Femur (tissue), 1 donor: ENCODE measurements around the gene IRX3.

Experiments used
- DNase-seq: peaks from one replicate; pipeline ENCODE4 v3.0.0-alpha.2; 2017

The IRX3 gene

GRCh38 chr16:54290833-54291655 lies 4.5 kb upstream of the IRX3 start:
- DNase-seq, result no peak

DNA sequence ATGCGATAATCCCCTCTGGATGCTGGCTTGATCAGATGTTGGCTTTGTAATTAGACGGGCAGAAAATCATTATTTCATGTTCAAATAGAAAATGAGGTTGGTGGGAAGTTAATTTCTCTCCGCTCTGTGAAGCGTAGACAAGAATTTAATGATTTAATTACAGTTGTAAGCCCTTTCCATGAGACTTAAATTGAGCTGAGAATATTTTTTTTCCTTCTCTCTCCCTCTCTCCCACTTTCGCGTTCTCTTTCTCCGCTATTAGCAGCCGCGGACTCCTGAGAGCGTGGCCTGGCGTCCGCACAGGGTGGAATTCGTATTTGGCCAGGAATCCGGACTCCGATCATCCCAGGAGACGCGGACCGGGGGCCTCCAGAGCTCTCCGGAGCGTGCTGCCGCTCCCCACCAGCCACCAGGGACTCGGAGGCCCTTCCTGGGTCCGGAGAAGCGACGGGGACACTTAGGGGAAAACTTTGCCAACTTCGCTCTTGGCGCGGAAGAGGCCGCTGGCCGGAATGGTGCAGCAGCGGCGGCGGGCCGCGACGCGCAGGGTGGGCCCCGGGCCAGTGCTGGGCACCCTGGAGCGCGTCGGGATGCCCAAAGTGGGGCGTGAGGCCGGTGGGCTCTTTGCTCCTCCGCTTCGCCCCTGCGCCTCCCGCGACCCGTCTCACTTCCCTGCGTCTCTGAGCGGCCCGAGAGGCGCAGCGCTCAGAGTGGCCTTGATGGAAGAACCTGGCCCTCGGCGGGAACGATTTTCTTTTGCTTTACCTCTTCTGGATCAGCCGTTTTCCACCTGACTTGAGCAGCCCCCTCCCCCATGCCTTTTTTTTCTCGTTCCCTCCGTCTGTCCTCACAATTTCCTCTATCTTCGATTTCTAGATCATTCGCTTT lies 3.6 kb upstream of the IRX3 start:
- DNase-seq, result no peak

DNA sequence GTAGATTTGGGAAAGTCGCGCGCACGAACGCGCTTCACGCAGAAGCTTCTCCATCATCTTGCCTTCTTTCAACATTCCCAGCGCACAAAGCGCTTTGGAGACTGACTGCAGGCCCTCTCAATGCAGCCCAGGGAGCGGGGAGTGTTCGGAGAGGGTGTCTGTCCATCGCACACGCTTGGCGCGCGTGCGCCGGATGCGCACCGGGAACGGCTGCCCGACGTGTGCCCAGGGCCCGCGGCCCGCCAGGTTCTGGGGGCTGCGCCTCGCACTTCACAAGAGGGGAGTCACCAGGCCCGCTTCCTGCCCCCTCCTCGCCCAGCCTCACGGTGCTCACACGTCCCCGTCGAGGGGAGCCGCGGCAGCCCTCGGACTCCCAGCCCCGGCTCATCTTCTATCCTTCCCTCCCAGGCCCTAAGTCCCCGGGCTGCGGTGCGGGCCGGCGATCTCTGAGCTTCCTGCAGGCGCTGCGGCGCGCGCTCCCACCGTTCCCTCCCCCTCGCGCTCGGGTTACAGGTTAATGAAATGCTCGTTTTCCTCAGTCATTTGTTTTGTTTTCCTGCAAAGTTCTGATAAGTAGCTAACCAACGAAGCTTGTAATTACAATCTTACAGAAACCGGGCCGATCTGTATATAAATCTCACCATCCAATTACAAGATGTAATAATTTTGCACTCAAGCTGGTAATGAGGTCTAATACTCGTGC lies 2.8 kb upstream of the IRX3 start:
- DNase-seq, result no peak

DNA sequence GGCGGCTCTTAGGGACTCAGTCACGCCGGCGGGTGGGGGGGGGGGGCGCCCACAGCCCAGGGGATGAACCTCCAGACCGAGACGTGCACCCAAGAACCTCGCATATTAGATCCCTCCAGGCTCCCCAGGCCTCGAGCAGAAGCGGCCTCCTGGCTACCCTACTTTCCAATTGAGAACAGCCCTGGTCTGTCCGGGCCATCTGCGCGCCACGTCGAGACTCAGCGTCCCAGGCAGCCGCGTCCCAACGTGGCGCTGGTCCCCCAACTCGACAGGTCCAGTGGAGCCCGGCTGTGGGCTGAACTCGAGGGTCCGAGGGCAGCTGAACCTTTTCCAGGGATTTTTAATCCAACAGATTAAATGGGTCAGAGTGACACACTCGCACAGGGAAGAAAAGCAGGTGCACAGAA lies 2.3 kb upstream of the IRX3 start:
- no peak for DNase-seq

GRCh38 chr16:54288030-54288834 lies 1.6 kb upstream of the IRX3 start:
- DNase-seq, result no peak

DNA sequence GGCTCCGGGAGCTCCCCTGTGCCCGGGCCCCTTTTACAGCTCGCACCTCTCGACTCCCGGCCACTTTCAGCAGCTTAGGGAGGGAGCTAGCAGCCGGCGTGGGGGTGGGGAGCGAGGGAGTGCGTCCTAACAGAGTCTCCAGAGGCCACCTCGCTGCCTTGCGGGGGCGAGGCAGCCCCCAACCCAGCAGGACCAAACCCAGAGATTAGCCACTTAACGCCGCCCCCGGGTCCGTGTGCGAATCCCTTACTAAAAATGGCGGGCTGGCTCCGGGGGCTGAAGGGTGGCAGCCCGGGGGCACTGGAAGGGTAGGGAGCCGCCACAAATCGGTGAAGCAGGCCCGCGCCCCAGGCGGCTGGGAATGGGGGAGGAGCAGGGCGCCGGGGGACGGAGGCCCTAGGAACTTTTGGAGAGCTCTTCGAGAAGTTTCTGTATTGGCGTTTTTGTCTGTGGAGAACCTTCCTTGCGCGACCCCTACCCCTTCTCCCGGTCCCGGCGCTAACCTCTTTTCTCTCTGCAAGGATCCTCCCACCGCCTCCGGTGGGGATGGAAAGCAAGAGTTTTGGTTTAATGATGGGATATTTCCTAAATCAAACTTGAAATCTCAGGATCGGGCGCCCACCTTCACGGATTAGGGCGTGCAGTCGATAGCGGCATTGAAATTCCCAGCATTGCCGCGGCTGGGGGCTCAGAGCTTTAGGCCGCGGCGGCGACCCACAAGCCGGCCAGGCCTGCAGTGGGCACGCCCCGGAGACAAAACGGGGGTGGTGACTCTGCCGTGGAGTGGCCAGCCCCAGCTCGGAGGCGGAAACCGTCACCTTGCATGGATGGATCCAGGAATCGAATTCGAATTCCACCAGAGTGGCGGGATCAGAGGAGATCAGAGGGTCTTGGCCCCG lies 793 bp upstream of the IRX3 start:
- DNase-seq, result no peak

DNA sequence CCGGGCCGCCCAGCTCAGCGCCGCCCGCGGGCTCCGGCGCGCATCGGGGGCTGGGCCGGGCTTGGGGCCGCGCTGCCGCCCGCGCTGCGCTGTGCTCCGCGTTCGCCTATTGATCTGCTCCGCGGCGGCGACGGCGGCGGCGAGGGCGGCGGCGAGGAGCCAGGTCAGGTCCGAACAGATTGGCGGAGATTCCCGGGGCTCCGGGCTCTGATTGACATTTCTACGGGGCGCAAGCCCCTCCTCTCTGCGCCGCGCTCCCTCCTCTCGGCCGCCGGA lies 559 bp downstream of the IRX3 start:
- no peak for DNase-seq

DNA sequence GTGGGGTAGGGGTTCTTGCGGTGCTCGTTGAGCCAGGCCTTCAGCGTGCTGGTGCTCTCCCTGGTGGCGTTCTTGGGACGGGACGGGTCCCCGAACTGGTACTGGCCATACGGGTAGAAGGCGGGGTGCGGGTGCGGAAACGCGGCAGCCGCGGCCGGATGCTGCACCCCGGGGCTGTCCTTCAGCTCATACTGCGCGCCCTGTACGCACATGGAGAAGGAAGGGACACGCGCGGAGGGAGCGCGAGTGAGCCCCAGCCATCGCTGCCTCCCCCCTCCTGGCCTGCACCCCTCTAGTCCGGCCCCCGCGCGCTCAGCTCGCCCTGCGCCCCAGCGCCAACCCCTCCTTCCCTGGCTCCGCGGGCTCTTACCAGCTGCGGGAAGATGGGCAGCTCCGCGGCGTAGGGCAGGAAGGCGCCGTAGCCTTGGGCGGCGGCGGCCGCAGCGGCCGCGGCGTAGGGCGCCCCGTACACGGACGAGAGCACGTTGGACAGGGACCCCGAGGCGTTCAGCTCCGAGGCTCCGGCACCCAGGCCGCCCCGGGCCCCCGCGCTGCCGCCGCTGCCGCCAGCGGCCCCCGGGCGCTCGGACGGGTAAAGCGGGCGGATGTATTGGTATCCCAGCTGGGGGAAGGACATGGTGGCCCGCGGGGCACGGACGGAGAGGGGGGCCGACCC lies 1.0 kb downstream of the IRX3 start:
- no peak for DNase-seq

DNA sequence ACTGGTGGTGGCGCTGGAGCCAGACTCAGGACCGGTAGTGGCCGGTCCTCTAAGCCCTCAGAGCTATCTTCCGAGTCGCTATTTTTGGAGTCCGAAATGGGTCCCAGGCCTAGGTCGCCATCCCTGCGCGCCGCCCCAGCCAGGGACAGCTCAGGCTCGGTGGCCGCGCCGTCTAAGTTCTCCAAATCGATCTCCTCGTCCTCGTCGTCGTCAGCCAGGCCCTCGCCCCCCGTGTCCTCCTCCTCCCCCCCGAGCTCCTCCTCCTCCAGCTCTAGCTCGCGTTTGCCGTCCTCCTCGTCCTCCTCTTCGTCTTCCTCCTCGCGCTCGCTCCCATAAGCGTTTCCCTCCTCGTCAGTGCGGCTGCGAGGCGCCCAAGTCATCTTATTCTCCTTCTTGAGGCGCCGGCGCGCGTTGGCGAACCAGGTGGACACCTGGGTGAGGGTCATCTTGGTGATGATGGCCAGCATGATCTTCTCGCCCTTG lies 1.6 kb downstream of the IRX3 start:
- DNase-seq, result no peak

GRCh38 chr16:54284319-54284930 lies 2.2 kb downstream of the IRX3 start:
- DNase-seq, result no peak

- no peak for DNase-seq
Measured at GRCh38 chr16:54283725-54284318, 2.8 kb downstream of the IRX3 start.

DNA sequence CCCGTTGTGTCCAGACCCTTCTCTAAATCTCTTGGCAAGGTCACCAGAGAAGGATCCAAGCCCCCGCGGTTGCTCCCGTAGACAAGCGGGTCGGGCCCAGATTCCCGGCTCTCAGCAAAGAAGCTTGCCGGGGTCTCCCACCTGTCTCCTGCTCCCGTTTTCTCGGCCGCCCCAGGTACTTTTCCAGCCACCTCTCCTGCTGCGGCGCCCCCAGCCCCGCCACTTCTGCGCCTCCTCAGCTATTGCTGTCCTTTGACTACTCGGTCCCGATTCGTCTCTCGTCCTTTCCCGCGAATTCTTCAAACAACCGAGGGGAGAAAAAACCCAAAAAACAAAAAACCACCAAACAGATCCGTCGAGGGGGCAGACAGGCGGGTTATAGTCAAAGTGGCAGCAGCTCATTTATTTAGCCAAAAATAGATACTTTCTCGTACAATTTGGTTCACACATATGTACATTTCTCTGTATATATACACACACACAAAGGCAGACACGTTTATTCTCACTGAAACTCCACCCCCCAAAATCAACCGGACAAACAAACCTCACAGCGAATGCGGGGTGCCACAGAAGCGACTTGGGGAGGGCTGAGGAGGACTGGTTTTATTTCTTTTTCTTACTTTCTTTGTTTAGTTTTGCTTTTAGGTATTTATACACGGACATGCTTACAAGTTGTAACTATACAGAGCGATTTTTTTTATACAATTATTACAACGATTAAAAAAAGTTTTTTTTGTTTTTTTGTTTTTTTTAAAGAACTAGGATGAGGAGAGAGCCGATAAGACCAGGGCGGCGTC lies 3.5 kb downstream of the IRX3 start:
- no peak for DNase-seq

DNA sequence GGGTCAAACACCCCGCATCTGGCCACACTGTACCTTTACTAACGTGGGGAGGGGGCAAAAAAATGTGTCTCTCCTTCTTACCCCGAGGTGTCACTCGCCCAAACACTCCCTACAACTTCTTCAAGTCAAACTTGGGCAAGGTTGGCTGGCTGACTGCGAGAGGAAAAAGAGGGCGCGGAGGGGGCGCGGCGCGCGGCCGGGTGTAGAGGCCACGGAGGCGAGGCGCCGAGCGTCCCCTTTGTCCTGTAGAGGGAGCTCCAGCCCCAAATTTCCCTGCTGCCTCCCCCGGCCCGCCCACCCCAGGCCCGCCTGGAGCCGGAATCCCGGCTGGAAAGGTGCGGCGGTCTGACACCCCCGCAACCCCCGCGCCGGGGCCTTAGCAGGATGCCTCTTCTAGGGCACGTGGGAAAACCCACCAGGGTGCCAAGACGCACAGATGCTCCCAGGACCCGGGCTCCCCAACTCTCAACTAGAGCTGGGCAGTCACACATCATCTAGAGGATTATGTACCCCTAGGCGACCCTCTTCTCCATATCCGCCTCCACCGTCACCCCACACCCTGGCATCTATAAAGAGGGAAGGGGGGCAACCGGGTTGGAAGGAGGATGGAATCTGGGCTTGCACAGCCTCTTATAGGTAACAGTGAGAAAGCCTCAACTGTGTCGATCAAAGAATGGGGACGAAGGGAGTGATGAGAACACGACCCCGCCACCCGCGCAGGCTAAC lies 4.2 kb downstream of the IRX3 start:
- DNase-seq, result peak; percentile 73

DNA sequence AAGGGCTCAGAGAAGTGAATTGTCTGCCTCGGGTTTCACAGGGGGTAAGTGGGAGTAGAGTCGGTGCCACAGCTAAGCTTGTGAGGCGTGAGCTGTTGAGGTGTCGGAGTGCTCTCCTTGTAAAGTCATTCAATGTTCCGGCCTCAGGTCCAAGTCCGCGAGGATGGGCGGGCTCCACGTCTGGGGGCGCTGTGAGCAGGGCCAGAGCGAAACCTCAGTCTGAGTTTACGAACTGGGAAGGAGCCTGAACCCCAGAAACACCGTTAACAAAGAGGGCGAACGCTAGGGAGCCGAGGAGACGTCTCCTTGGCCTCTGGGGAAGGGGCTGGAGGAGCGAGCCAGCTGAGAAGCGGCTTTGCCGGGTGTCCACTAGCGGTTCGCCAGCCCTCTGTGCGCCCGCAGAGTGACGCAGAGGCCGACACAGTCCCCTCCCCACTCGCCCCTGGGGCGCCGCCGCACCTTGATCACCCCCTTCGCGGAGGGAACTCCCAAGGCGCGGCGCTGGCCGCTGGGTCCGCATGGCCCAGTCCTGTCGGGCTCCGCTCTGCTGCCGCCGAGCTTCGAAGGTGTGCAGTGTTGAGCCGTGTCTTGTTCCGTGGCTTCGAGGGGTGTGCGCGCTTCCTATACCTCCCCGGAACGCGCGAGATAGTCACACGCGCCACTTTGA lies 4.9 kb downstream of the IRX3 start:
- no peak for DNase-seq

DNA sequence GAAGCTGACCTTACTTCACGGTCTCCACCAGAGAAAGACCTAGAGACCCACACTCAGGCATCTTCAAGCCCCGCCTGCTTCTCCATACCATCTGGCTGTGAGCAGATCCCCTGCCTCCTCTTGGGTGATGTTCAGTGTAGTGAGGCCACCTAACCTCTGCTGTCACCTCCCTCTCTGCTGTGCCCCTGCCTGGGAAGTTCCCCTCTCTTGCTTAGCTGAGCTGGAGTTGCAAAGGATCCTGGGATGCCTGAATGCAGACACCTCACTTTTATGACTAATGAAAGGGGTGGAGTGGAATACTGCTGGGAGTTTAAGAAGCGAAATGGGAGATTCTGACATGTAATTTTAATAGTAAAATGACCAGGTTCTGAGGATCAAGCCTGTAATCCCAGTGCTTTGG lies 5.8 kb downstream of the IRX3 start:
- DNase-seq, result no peak

- DNase-seq, result no peak
Measured at GRCh38 chr16:54277845-54278703, 8.5 kb downstream of the IRX3 start.

- no peak for DNase-seq
Measured at GRCh38 chr16:54275956-54276355, 10.6 kb downstream of the IRX3 start.
